Dermis blood vessel endothelial cell (primary cell): ENCODE measurements around the gene THEM5. TPM values are rescaled to one million over a fixed set of nuclear protein-coding genes. Genes with fewer than 3 reads are reported as not detected.
A peak's percentile ranks its signal among the peaks of the same experiment; 100 is the strongest.
"Not testable (repeated sequence)": the region's sequence is repeated elsewhere in the genome, so short reads cannot be mapped to it uniquely, and the experiment has no call there.

Experiments used
- DNase-seq: peaks from one replicate; pipeline ENCODE4 v3.0.0; 2010
- total RNA-seq: library from RNA; depleted of rRNA; stranded (reverse); fragments of >200 nt; gene quantifications from 2 replicates; pipeline ENCODE4 v1.2.3, GENCODE V29; 2014

Gene THEM5, protein sequence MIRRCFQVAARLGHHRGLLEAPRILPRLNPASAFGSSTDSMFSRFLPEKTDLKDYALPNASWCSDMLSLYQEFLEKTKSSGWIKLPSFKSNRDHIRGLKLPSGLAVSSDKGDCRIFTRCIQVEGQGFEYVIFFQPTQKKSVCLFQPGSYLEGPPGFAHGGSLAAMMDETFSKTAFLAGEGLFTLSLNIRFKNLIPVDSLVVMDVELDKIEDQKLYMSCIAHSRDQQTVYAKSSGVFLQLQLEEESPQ
- total RNA-seq = 0.17 TPM in 1 of 2 replicates, not detected in the other

DNA sequence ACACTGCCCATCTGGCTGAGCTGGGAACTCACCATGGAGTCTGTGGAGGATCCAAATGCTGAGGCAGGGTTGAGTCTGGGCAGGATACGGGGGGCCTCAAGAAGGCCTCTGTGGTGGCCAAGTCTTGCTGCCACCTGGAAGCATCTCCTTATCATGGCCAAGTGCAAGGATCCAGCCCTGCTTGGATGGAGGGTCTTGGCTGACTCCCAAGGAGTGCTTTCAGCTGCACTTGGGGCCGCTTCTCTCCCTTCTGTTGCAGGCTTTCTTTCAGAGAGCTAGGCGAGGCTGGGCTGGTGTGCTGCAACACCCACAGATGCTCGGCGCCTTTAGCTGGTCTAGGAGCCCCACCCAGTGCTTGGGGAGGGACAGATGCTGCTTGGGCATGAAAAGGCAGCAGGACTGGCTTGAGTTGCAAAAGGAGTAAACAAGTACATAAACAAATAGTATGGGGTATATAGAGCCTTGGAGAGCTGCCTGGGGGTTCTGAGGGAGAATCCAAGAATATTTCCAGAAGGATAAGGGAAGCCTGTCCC lies at the start of gene THEM5:
Gene THEM5 (minus strand): TSS at position 302 of the 533 bp plus-strand sequence. CDS start 147 bp downstream, at position 155.
- no peak for DNase-seq

DNA sequence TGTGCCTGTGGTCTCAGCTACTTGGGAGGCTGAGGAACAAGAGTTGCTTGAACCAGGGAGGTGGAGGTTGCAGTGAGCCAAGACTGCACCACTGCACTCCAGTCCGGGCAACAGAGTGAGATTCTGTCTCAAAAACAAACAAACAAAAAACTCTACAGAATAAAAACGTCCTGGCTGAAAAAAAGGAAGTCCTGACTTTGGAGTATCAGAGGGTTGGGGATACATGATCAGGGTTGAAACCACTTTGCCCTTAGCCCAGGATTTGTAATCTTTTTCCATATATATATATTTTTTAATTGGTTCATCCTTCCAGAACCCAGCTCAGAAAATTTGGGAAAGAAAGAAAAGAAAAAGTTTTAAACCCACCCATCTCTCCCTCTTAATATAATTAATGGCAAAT lies 49.3 kb upstream of the THEM5 start:
- DNase-seq = no peak

DNA sequence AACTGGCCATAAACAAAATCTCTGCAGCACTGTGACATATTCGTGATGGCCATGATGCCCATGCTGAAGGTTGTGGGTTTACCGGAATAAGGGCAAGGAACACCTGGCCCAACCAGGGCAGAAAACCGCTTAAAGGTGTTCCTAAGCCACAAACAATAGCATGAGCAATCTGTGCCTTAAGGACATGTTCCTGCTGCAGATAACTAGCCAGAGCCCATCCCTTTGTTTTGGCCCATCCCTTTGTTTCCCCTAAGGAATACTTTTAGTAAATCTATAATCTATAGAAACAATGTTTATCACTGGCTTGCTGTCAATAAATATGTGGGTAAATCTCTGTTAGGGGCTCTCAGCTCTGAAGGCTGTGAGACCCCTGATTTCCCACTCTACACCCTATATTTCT lies 47.3 kb upstream of the THEM5 start:
- DNase-seq = not testable (repeated sequence)

DNA sequence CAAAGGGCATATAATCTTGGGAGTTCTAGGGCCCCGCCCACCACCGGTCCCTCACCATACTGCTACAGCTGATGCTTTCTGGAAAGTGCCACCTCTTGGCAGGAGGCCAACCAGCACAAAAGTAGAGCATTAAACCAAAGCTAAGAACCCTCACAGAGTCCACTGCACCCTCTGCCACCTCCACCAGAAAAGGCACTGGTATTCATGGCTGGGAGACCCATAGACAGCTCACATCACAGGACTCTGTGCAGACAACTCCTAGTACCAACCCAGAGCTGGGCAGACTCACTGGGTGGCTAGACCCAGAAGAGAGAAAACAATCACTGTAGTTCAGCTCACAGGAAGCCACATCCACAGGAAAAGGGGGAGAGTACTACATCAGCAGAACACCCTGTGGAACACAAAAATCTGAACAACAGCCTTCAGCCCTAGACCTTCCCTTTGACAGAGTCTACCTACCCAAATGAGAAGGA lies 45.0 kb upstream of the THEM5 start:
- DNase-seq = peak; percentile 35

DNA sequence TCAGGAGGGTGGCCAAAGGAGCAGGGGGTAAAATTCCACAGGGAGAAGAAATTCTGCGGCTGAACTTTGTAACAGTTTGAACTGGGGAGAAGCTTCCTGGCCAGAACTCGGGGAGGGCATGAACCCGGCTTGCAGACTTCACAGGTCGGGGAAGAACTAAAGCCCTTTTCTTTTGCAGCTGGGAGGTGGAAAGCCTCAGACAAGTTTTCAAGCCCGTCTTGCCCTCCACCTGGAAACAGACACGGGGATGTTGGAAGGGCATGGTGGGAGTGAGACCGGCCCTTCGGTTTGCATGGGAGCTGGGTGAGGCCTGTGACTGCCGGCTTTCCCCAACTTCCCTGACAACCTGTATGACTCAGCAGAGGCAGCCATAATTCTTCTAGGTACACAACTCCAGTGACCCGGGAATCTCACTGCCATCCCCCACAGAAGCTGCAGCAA lies 44.5 kb upstream of the THEM5 start:
- DNase-seq = no peak

DNA sequence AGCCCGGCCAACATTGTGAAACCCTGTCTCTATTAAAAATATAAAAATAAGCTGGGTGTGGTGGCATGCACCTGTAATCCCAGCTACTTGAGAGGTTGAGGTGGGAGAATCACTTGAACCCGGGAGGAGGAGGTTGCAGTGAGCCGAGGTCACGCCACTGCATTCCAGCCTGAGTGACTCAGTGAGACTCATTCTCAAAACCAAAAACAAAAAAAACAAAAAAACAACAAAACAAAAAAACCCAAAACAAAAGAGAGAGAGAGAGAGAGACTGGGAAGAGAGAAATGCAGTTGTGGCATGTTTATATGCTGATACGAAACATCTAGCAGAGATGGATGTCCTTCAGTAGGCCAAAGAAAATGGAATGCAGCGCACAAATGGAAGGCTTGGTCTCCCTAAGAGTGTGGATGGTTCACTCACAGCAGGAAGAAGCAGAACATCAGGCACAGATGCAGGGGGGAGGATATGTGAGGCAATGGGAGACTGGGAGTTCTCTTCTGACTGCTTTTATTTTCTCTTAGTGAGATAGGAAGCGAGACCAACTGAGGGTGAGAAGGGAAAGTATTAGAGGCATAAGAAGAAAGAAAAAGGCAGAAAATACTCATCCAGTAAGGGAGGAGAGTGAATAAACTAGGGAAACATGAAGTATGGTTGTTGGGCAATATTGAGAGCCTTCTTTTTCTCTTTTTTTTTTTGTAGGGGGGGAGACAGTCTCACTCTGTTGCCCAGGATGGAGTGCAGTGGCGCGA lies 39.8 kb upstream of the THEM5 start:
- DNase-seq = no peak

DNA sequence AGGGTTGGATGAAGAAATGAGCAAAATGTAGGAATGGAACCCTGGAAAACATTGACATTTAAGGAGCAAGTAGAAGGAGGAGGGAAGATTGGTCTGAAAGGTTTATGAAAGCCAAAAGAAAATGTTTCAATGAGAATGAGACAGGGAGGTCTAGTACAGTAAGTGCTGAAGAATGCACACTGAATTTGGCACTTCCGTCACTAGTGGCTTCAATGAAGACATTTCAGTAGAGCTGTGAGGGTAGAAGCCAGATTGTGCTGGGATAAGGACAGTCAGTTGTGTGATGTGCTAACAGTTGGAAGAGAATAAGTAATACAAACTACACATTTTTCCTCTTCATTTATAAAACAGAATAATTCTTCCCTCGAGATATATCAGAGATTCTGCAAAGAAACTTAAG lies 38.7 kb upstream of the THEM5 start:
- DNase-seq = no peak

DNA sequence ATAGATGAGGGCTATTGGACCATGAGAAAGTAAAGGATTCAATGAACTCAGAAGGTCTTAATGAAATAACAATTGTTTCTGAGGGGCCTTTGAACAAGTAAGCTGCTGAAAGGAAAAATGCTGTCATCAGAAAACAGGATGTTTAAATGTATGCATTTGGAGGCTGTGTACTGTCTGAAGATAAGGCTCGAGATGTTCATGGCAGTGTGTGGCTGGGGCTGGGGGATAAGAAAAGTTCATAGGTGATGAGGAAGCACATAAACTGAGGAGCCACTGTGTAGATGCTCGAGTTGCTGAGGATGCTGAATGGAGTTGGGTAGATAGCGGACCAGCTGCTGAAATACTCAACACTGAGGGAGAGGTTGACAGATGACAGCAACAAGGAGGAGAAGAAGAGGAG lies 38.0 kb upstream of the THEM5 start:
- no peak for DNase-seq

DNA sequence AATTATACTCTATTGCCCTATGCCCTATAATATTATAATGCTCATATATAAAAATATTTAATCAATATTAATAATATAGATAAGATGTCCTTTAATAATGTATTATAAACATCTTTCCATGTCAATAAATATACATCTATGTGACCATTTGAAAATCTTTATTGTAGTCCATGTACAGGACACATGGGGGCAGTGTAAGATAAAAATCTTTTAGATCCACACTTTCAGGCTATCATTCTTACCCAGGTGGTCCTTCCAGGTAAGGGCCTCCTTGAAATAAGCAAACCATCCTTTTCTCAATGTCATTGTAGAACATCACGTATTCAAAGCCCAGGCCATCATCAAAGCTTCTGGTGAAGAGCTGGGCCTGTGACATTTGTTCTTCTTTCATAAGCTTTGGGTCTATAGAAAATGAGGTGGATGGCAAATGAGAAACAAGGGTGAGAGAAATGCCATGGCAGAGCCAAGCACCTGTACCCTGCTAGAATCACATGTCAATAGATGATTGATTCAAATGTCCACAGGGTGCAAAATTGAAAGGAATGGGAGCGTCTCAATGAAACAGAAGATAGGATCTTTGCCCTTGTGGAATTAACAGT lies 35.6 kb upstream of the THEM5 start:
- DNase-seq = peak; percentile 53

DNA sequence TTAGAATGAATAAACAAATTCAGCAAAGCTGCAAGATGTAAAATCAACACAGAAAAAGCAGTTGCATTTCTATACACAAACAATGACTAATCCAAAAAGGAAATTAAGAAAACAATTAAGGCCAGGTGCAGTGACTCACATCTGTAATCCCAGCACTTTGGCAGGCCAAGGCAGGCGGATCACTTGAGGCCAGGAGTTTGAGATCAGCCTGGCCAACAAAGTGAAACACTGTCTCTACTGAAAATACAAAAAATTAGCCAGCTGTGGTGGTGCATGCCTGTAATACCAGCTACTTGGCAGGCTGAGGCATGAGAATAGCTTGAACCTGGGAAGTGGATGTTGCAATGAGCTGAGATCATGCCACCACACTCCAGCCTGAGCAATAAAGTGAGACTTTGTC lies 33.5 kb upstream of the THEM5 start:
- peak; percentile 66 for DNase-seq

DNA sequence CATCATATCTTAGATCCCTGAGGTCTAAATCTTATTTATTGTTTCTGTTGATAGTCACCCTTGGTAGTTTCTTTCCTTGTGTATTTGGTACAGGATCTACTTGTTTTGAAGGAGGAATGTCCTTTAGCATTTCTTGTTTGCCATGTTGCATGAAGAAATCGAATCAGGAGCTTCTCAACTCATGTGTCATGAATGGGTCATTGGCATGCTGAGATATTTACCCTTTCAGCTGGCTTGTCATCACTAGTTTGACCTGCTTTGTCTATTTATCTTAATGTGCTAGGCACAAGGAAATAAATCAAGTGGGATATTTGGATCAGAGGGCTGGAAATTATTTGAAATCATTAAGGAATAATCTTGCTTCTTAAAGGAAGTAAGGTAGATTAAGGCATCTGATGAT lies 32.0 kb upstream of the THEM5 start:
- DNase-seq = no peak

DNA sequence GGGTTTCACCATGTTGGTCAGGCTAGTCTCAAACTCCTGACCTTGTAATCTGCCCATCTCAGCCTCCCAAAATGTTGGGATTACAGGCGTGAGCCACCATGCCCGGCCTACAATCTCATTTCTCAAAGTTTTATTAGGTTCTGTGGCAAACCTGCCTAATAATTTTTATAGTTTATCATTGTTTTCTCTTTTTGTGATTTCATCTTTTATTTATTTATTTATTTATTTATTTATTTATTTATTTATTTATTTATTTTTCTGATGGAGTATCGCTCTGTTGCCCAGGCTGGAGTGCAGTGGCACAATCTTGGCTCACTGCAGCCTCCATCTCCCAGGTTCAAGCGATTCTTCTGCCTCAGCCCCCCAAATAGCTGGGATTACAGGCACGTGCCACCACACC lies 31.4 kb upstream of the THEM5 start:
- DNase-seq = not testable (repeated sequence)

DNA sequence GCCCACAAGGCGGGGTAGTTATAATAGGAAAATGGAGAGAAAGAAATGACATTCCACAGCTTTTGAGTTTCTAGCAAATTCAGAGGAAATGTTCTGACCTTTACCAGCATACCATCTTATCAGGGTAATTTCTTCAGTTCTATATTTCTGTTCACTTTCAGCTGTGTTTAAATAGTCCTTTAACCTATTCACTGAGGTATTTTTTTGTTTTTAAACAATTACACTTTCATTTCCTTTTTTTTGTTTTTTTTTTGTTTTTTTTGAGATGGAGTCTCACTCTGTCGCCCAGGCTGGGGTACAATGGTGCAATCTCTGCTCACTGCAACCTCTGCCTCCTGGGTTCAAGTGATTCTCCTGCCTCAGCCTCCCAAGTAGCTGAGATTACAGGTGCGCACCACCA lies 30.9 kb upstream of the THEM5 start:
- not testable (repeated sequence) for DNase-seq

DNA sequence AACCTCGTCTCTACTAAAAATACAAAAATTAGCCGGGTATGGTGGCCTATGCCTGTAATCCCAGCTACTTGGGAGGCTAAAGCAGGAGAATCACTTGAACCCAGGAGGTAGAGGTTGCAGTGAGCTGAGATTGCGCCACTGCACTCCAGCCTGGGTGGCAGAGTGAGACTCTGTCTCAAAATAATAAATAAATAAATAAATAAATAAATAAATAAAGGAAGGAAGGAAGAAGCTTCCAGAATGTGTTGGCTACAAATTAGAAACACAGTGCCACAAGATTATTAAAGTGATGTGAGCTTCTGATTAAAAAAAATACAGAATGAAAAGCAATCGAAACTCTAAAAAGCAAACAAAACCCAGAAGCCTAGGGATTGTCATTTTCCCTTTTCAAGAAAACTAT lies 30.4 kb upstream of the THEM5 start:
- DNase-seq = not testable (repeated sequence)

DNA sequence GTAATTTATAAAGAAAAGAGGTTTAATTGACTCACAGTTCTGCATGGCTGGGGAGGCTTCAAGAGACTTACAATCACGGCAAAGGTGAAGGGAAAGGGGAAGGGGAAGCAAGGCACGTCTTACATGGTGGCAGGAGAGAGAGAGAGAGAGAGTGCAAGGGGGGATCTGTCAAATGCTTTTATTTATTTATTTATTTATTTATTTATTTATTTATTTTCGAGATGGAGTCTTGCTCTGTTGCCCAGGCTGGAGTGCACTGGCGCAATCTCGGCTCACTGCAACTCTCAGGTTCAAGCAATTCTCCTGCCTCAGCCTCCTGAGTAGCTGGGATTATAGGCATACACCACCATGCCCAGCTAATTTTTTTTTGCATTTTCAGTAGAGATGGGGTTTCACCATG lies 29.4 kb upstream of the THEM5 start:
- DNase-seq = not testable (repeated sequence)

DNA sequence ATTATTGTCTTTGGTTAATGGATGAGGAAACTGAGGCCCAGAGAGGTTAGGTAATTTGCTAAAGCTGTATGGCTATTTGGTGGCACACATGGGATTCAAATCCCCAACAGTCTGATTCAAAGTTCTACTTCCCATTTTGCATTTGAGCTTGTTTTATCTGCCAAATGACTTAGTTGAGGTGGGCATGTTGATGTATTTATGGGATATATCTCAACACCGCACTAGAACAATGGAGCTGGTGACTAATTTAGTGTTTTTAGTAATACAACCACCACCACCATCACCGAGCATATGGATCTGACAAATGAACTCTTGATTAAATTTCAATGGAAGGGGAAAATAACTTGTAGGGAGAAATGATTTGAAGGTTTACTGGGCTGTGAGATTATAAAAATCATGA lies 29.0 kb upstream of the THEM5 start:
- DNase-seq = peak; percentile 19

DNA sequence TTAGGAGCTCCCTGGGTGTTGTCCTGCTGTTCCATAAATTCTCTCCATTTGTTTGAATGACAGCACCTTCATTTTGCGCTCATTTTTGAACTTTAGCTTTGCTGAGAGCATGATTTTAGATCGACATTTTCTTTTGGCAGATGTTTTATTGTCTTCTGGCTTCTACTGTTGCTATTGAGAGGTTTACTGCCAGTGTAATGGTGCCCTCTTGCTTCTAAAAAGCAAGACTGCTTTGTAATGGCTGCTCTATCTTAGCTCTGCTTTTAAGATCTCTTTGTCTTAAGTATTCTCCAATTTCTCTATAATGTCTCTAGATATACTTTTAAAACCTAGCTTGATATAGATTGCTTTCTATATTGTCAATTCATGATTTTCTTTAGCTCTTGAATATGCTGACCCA lies 28.0 kb upstream of the THEM5 start:
- peak; percentile 40 for DNase-seq

DNA sequence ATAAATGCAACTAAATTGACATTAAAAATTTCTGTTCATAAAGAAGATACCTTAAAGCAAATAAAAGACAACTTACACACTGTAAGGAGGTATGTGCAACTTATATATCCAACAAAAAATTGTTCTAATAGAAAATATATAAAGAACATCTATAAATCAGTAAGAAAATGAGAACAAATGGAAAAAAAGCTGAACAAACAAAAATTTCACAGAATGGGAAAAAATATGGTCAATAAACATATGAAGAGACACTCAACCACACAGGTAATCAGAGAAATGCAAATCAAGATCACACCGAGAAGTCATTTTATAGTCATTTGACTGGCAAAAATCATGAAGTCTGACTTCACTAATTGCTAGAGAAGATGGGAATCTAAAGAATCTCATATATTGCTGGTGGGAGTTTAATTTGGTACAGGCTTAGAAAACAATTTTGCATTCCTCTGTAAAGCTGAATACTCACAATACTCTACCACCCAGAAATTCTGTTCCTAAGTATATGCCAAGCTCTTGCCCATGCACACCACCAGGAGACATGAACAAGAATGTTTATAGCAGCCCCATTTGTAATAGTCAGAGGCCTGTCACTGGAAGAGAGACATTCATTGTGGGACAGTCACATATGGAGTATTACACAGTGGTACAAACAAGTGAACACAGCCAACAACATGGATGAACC lies 22.0 kb upstream of the THEM5 start:
- DNase-seq = no peak

DNA sequence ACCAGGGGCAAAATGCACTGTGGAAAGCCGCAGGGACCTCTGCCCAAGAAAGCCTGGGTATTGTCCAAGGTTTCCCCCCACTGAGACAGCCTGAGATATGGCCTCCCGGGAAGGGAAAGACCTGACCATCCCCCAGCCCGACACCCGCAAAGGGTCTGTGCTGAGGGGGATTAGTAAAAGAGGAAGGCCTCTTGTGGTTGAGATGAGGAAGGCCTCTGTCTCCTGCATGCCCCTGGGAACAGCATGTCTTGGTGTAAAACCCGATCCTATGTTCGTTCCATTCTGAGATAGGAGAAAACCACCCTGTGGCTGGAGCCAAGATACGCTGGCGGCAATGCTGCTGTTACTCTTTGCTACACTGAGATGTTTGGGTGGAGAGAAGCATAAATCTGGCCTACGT lies 19.3 kb upstream of the THEM5 start:
- not testable (repeated sequence) for DNase-seq

DNA sequence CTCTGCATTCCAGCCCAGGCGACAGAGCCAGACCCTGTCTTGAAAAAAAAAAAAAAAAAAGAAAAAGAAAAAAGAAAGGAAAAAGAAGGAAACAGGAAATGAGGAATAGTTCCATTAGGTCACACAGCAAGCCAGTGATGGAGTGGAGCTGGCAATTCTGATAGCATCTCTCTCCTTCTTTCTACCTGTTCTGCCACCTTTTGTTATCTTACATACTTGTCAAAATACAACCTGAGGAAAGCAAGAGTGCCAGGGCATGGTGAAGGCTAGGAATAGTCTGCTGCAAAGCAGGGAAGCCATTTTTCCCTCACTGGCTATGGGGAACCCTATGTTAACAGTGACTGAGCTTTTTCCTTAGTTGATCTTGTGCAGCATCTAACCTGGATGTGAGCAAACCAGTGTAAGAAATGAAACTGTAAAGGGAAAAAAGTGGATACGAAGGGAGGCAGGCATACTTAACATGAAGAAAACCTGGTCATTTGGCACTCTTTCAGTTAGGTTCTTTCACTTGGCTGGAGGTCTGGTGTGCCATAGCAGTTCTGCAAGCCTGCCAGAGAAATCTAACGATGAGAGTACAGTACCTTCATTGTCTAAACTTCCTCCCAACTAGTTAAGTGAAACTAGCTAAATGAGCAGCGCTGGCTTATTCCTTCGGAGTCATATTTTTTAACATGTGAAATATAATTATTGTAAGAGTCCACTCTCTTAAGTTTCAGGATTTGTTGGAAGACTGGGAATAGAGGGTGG lies 17.9 kb upstream of the THEM5 start:
- DNase-seq = no peak

DNA sequence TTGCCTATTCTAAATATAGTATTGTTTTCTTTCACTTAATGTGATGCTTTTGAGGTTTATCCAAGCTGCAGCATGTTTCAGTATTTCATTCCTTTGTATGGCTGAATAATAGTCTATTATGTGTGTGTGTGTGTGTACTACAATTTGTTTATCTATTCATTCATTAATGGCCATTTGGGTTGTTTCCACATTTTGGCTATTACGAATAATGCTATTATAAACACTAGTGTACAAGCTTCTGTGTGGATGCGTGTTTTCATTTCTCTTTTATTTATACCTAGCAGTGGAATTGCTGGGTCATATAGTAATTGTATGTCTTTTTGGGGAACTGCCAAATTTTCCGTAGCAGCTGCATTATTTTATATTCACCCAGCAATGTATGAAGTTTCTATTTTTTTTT lies 15.0 kb upstream of the THEM5 start:
- peak; percentile 37 for DNase-seq

DNA sequence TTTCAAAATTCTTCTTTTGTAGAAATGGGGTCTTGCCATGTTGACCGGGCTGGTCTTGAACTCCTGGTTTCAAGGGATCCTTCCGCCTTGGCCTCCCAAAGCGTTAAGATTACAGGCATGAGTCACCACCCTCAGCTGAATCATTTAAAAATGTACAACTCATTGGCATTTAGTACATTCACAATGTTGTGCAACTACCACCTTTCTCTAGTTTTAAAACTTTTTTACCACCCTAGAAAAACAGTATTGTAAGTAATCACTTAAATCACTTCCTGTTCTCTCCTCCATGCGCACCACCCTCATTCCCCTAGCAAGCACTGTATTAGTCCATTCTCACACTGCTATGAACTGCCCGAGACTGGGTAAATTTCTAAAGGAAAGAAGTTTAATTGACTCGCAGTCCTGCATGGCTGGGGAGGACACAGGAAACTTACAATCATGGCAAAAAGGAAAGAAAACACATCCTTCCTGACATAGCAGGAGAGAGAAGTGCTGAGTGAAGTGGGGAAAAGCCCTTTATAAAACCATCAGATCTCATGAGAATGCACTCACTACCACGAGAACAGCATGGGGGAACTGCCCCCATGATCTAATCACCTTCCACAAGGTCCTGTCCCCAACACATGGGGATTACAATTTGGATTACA lies 14.4 kb upstream of the THEM5 start:
- DNase-seq = peak; percentile 58
